ENCODE measurements around the gene MTNR1A.

DNA sequence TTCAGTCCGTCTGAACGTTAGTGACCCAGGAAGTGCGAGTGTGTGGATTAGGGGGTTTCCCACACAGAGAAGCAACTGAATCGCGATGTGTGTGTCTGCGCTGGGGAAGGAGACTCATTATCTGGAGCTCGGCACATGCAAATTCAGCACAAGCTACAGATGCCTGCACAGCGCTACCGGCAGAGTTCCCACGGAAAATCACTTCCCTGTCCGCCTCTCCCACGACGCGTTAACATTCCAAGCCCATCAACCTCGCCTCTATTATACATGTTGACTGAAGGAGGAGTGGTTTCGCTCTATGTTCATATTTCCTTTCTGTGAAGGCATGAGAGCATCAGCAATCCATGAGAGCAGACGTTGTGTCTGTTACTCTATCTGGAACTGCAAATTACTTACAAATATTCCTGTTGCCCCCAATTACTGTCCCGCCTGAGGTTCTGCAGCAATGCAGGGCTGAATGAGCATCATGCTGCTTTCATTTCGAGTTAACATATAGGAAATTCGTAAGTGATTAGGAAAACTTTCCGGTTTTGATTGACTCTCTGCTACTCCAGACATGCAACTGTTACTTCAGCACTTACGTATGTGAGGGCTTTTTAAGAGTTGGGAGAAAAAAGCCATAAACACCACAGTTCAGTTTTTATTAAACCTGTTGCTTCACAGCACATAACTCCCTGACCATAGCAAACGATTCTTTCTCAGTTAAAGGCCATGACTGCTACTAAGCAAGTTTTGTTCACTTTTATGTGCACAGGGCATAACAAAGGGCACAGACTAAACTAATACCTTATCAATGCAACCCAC is 15.0 kb upstream of the MTNR1A start:
- TF ChIP-seq, protein P1, sequence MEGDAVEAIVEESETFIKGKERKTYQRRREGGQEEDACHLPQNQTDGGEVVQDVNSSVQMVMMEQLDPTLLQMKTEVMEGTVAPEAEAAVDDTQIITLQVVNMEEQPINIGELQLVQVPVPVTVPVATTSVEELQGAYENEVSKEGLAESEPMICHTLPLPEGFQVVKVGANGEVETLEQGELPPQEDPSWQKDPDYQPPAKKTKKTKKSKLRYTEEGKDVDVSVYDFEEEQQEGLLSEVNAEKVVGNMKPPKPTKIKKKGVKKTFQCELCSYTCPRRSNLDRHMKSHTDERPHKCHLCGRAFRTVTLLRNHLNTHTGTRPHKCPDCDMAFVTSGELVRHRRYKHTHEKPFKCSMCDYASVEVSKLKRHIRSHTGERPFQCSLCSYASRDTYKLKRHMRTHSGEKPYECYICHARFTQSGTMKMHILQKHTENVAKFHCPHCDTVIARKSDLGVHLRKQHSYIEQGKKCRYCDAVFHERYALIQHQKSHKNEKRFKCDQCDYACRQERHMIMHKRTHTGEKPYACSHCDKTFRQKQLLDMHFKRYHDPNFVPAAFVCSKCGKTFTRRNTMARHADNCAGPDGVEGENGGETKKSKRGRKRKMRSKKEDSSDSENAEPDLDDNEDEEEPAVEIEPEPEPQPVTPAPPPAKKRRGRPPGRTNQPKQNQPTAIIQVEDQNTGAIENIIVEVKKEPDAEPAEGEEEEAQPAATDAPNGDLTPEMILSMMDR (conservative IDR thresholded peaks at IDR 0.05 in 1 of 2, IDR thresholded peaks at IDR 0.05 in 1 of 2; ENCODE audit: extremely low read depth in 1 of 2, insufficient read depth in 1 of 2, low read depth in 1 of 2, low read length in 2 of 2) = no peak
- no peak for TF ChIP-seq EZH2 (IDR thresholded peaks at IDR 0.05; ENCODE audit: borderline replicate concordance, low read length)
